Karpas-422 (cell line): Measurements from ENCODE around the gene F8. TPM values are rescaled to one million over a fixed set of nuclear protein-coding genes. Genes with fewer than 3 reads are reported as not detected.
"Not testable (repeated sequence)": the region's sequence is repeated elsewhere in the genome, so short reads cannot be mapped to it uniquely, and the experiment has no call there.

ENCODE experiments used
- DNase-seq: peaks from one replicate; pipeline ENCODE4 v3.0.0-alpha.2; 2015
- H2AFZ ChIP-seq: fragments of 200-600 bp; sonication (generic); 2 replicates; pipeline ENCODE4 v1.6.1; 2014; ENCODE audit warnings: antibody characterized with exemption, low read length, mixed read lengths
- H3K27ac ChIP-seq: fragments of 200-600 bp; sonication (generic); 2 replicates; pipeline ENCODE4 v1.5.1; 2014; ENCODE audit warnings: mild to moderate bottlenecking, low read length, moderate library complexity
- H3K27me3 ChIP-seq: fragments of 200-600 bp; sonication (generic); 2 replicates; pipeline ENCODE4 v1.6.1; 2014; ENCODE audit warnings: low read length, mixed read lengths
- H3K36me3 ChIP-seq: fragments of 200-600 bp; sonication (generic); 2 replicates; pipeline ENCODE4 v1.6.1; 2014; ENCODE audit warnings: low read length, mixed read lengths; ENCODE audit not compliant: insufficient read depth
- H3K4me1 ChIP-seq: fragments of 200-600 bp; sonication (generic); 2 replicates; pipeline ENCODE4 v1.6.1; 2014; ENCODE audit warnings: mild to moderate bottlenecking, low read length, mixed read lengths
- H3K4me2 ChIP-seq: fragments of 200-600 bp; sonication (generic); 2 replicates; pipeline ENCODE4 v1.6.1; 2014; ENCODE audit warnings: low read length, low read depth, mild to moderate bottlenecking; ENCODE audit not compliant: poor library complexity, severe bottlenecking
- H3K4me3 ChIP-seq: fragments of 200-600 bp; sonication (generic); 2 replicates; pipeline ENCODE4 v1.5.1; 2014; ENCODE audit warnings: mild to moderate bottlenecking, antibody characterized with exemption, low read length, mixed read lengths
- H3K79me2 ChIP-seq: fragments of 200-600 bp; sonication (generic); 2 replicates; pipeline ENCODE4 v1.6.1; 2014; ENCODE audit warnings: mild to moderate bottlenecking, low read length, mixed read lengths
- H3K9ac ChIP-seq: fragments of 200-600 bp; sonication (generic); 2 replicates; pipeline ENCODE4 v1.6.0; 2014; ENCODE audit warnings: low read length
- H3K9me2 ChIP-seq: fragments of 200-600 bp; sonication (generic), shearing (Covaris generic); replicated peaks from 2 replicates; pipeline ENCODE4 v1.6.0; 2014; ENCODE audit warnings: mild to moderate bottlenecking, low read length, moderate library complexity; ENCODE audit not compliant: insufficient read depth
- H3K9me3 ChIP-seq: fragments of 300-700, 200-600 bp; sonication (generic); 2 replicates; pipeline ENCODE4 v1.6.1; 2014; ENCODE audit warnings: low read length, mixed read lengths
- H4K20me1 ChIP-seq: fragments of 200-600 bp; sonication (generic); 2 replicates; pipeline ENCODE4 v1.6.1; 2014; ENCODE audit warnings: mild to moderate bottlenecking, antibody characterized with exemption, low read length, low read depth; ENCODE audit not compliant: insufficient read depth
- total RNA-seq: library from RNA; depleted of rRNA; stranded (reverse); fragments of >200 nt; shearing (Covaris generic); gene quantifications from 2 replicates; pipeline ENCODE4 v1.2.3, GENCODE V29; 2014; ENCODE audit warnings: low replicate concordance

F8 gene
- total RNA-seq, 1 experiment from 2014 or later, result 4.1 TPM

- Histone ChIP-seq H3K4me1 (no peaks in the 10 kb centered on the region), H4K20me1 (no peaks in the 10 kb centered on the region), H3K4me2 (no peak overlapping the region), H3K36me3 (no peaks in the 10 kb centered on the region), H3K79me2 (no peaks in the 10 kb centered on the region), H3K9me3 (no peaks in the 10 kb centered on the region), H3K27me3 (no peaks in the 10 kb centered on the region), H3K9me2 (no peaks in the 10 kb centered on the region), H3K27ac (no peak overlapping the region), H3K4me3 (no peak overlapping the region), H2AFZ (no peak overlapping the region), H3K9ac (no peak overlapping the region)
- no peak for DNase-seq
These were observed 113.7 kb downstream of the F8 start for GRCh38 chrX:154908821-154909220.

GRCh38 chrX:154902408-154902807 lies 120.1 kb downstream of the F8 start:
- Histone ChIP-seq H3K4me2 (no peak overlapping the region), H3K79me2 (no peaks in the 10 kb centered on the region), H3K4me3 (no peak overlapping the region), H3K27me3 (no peaks in the 10 kb centered on the region), H2AFZ (no peak overlapping the region), H3K4me1 (peaks cover 6% of the 10 kb centered on the region), H3K9me3 (no peaks in the 10 kb centered on the region), H3K9me2 (no peaks in the 10 kb centered on the region), H3K27ac (no peak overlapping the region), H3K36me3 (no peaks in the 10 kb centered on the region), H4K20me1 (no peaks in the 10 kb centered on the region), H3K9ac (no peak overlapping the region)
- no peak for DNase-seq

GRCh38 chrX:154900323-154900722 lies 122.2 kb downstream of the F8 start:
- no peak overlapping the region for H3K4me2 ChIP-seq
- H3K9ac ChIP-seq, result no peak overlapping the region
- DNase-seq, result no peak
- H4K20me1 ChIP-seq, result no peaks in the 10 kb centered on the region
- no peaks in the 10 kb centered on the region for H3K79me2 ChIP-seq
- H3K4me3 ChIP-seq, result no peak overlapping the region
- H3K27ac ChIP-seq, result no peak overlapping the region
- no peaks in the 10 kb centered on the region for H3K27me3 ChIP-seq
- H2AFZ ChIP-seq, result no peak overlapping the region
- H3K4me1 ChIP-seq, result peaks cover 6% of the 10 kb centered on the region
- H3K9me3 ChIP-seq, result no peaks in the 10 kb centered on the region
- H3K36me3 ChIP-seq, result no peaks in the 10 kb centered on the region
- H3K9me2 ChIP-seq, result no peaks in the 10 kb centered on the region

GRCh38 chrX:154892296-154892695 lies 130.2 kb downstream of the F8 start:
- H3K27ac ChIP-seq, result no peak overlapping the region
- H3K4me2 ChIP-seq, result no peak overlapping the region
- H2AFZ ChIP-seq, result no peak overlapping the region
- no peak overlapping the region for H3K9ac ChIP-seq
- no peak overlapping the region for H3K4me3 ChIP-seq
- no peaks in the 10 kb centered on the region for H3K9me2 ChIP-seq
- H3K9me3 ChIP-seq, result no peaks in the 10 kb centered on the region
- no peaks in the 10 kb centered on the region for H3K4me1 ChIP-seq
- H3K36me3 ChIP-seq, result no peaks in the 10 kb centered on the region
- H3K27me3 ChIP-seq, result 0 out of 2 replicates have a peak, but pooled peaks cover 2% of the 10 kb centered on the region
- H4K20me1 ChIP-seq, result no peaks in the 10 kb centered on the region
- no peaks in the 10 kb centered on the region for H3K79me2 ChIP-seq
- no peak for DNase-seq

- H3K9me2 ChIP-seq, result no peaks in the 10 kb centered on the region
- DNase-seq, result no peak
- no peak overlapping the region for H3K4me2 ChIP-seq
- H3K27me3 ChIP-seq, result 0 out of 2 replicates have a peak, but pooled peaks cover 2% of the 10 kb centered on the region
- H3K9me3 ChIP-seq, result no peaks in the 10 kb centered on the region
- no peak overlapping the region for H2AFZ ChIP-seq
- H3K79me2 ChIP-seq, result no peaks in the 10 kb centered on the region
- H4K20me1 ChIP-seq, result no peaks in the 10 kb centered on the region
- H3K36me3 ChIP-seq, result no peaks in the 10 kb centered on the region
- no peak overlapping the region for H3K9ac ChIP-seq
- no peak overlapping the region for H3K27ac ChIP-seq
- H3K4me3 ChIP-seq, result no peak overlapping the region
- no peaks in the 10 kb centered on the region for H3K4me1 ChIP-seq
These were observed 131.4 kb downstream of the F8 start for GRCh38 chrX:154890990-154891639.

GRCh38 chrX:154886789-154887221 lies 135.7 kb downstream of the F8 start:
- H3K4me3 ChIP-seq, H3K4me2 ChIP-seq, H3K4me1 ChIP-seq, H3K79me2 ChIP-seq, H2AFZ ChIP-seq, H3K27me3 ChIP-seq, H3K9ac ChIP-seq, H3K9me2 ChIP-seq, H4K20me1 ChIP-seq, H3K27ac ChIP-seq, DNase-seq, H3K9me3 ChIP-seq, H3K36me3 ChIP-seq: not testable (repeated sequence)

- not testable (repeated sequence) for H3K4me2 ChIP-seq, H3K4me3 ChIP-seq, DNase-seq
These were observed 136.3 kb downstream of the F8 start, which contains the start of gene F8A1 for GRCh38 chrX:154886069-154886788. TSS of gene F8A1 (plus strand) at chrX:154886355. CDS start at chrX:154886375, 20 bp downstream.

GRCh38 chrX:154885549-154885948 lies 137.0 kb downstream of the F8 start:
- not testable (repeated sequence) for H3K79me2 ChIP-seq, H3K9me2 ChIP-seq, H4K20me1 ChIP-seq, H3K4me1 ChIP-seq, H3K4me2 ChIP-seq, H3K9ac ChIP-seq, DNase-seq, H3K27ac ChIP-seq, H3K9me3 ChIP-seq, H3K27me3 ChIP-seq, H3K4me3 ChIP-seq, H2AFZ ChIP-seq, H3K36me3 ChIP-seq

More at GRCh38 chrX:154886069-154886788, 136.3 kb downstream of the F8 start, which contains the start of gene F8A1:
- not testable (repeated sequence) for H2AFZ ChIP-seq, H3K9me2 ChIP-seq, H3K27me3 ChIP-seq, H4K20me1 ChIP-seq, H3K27ac ChIP-seq, H3K79me2 ChIP-seq, H3K9ac ChIP-seq, H3K4me1 ChIP-seq, H3K9me3 ChIP-seq, H3K36me3 ChIP-seq
